Esophagus muscularis mucosa (tissue), 3 donors: Measurements from ENCODE around the gene PPP2R1B.

Source experiments
- EP300 ChIP-seq: sonication (generic); formaldehyde crosslinking; IDR thresholded peaks from one replicate; pipeline ENCODE4 v1.6.1; 2017; ENCODE audit warnings: antibody characterized with exemption
- POLR2A ChIP-seq: fragments of 450-650 bp; IDR thresholded peaks from one replicate; pipeline ENCODE4 v1.6.1; 2017; ENCODE audit warnings: antibody characterized with exemption, moderate library complexity, mild to moderate bottlenecking, low read depth
- POLR2AphosphoS5 ChIP-seq, 2 donors: sonication (generic); formaldehyde crosslinking; IDR thresholded peaks; one replicate each; pipeline ENCODE4 v1.6.1; 2017; ENCODE audit warnings: antibody characterized with exemption in 2 of 2

DNA sequence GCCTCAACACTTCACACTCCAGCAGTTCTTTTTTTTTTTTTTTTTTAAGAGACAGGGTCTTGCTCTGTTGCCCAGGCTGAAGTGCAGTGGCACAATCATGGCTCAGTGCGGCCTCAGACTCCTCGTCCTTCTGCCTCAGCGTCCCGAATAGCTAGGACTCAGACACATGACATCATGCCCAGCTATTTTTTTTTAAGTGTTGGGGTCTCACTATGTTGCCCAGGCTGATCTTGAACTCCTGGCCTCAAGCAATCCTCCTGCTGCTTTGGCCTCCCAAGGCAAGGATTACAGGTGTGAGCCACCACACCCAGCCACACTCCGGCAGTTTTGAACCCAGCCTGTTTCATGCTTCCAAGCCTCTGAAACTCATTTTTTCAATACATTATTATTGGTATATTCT is 3.7 kb downstream of the PPP2R1B start:
- TF ChIP-seq POLR2A (no peak), POLR2AphosphoS5 (IDR thresholded peaks at IDR 0.05) (no peak), EP300 (no peak)
